K562 (cell line): ENCODE data around the gene GCNA. TPM values are rescaled to one million over a fixed set of nuclear protein-coding genes. Genes with fewer than 3 reads are reported as not detected.

Experiments
- ATAC-seq: fragments of 200-7000 bp; cut with Tn5 transposase; 3 replicates; pipeline ENCODE4 v1.9.1; 2020; ENCODE audit warnings: moderate library complexity
- BruUV-seq: library from RNA; stranded (reverse); fragments of 400-500 nt; replicated peaks from 2 replicates; lab custom pipeline; 2021; lab: Mats Ljungman, UMichigan
- CTCF ChIA-PET: fragments of 300-600 bp; formaldehyde crosslinking; extraction: SDS; loops from one replicate; lab custom pipeline; 2021; ENCODE audit warnings: low intra/inter-chr PET ratio; lab: Yijun Ruan, JAX
- POLR2A ChIA-PET: fragments of 300-600, 350-650 bp; sonication (Branson Sonifier 250); formaldehyde crosslinking; extraction: SDS; loops from one replicate; lab custom pipeline; 2021; ENCODE audit warnings: antibody characterized with exemption, inconsistent platforms; lab: Yijun Ruan, JAX
- DNase-seq, 4 experiments: peaks; one replicate each; pipeline versions ENCODE4 v3.0.0 to v3.0.0-alpha.2; 2011 to 2018; ENCODE audit warnings: low spot score in 3 of 4, mixed read lengths in 3 of 4; ENCODE audit errors: extremely low read depth in 1 of 4
- FAIRE-seq: peaks from 2 replicates; lab custom pipeline; 2011; peaks lifted over from hg19 to GRCh38; lab: Jason Lieb, UNC
- H2AFZ ChIP-seq: 2 replicates; pipeline ENCODE4 v1.6.0; 2011; ENCODE audit warnings: low read depth, low read length, control low read depth, inconsistent platforms
- H3K27ac ChIP-seq: fragments of 200-600 bp; 3 replicates; pipeline ENCODE4 v1.8.0; 2011; ENCODE audit warnings: low read depth, mild to moderate bottlenecking, control low read depth, inconsistent platforms, low read length, moderate library complexity, mixed read lengths; ENCODE audit errors: extremely low read depth
- H3K27me3 ChIP-seq, 2 experiments: fragments of 300-600 bp in 1 of 2; 2 replicates in 1 of 2; 3 replicates in 1 of 2; pipeline versions ENCODE4 v1.6.0 to v1.8.0; 2011; ENCODE audit warnings: inconsistent platforms in 2 of 2, low read length in 2 of 2, mild to moderate bottlenecking in 1 of 2, mixed read lengths in 1 of 2, moderate library complexity in 1 of 2; ENCODE audit not compliant: control insufficient read depth in 2 of 2, insufficient read depth in 2 of 2
- H3K36me3 ChIP-seq: fragments of 300-600 bp; 3 replicates; pipeline ENCODE4 v1.8.0; 2011; ENCODE audit warnings: mild to moderate bottlenecking, low read length, inconsistent platforms; ENCODE audit not compliant: control insufficient read depth, insufficient read depth
- H3K4me1 ChIP-seq, 2 experiments: fragments of 200-600 bp in 1 of 2; replicated peaks in 1 of 2; 2 replicates in 1 of 2; 3 replicates in 1 of 2; pipeline versions ENCODE4 v1.5.1 to v1.8.0; 2011; ENCODE audit warnings: inconsistent platforms in 2 of 2, low read length in 2 of 2, mild to moderate bottlenecking in 1 of 2, mixed read lengths in 1 of 2, moderate library complexity in 1 of 2; ENCODE audit not compliant: control insufficient read depth in 2 of 2, insufficient read depth in 2 of 2
- H3K4me2 ChIP-seq: 2 replicates; pipeline ENCODE4 v1.6.1; 2011; ENCODE audit warnings: low read length, control low read depth, inconsistent platforms, mixed read lengths; ENCODE audit not compliant: insufficient read depth
- H3K4me3 ChIP-seq: fragments of 200-600 bp; sonication (generic), shearing (Covaris generic); 2 replicates; pipeline ENCODE4 v1.5.1; 2016; ENCODE audit warnings: control low read depth, inconsistent platforms
- H3K79me2 ChIP-seq: fragments of 200-600 bp; 3 replicates; pipeline ENCODE4 v1.8.0; 2011; ENCODE audit warnings: low read length, inconsistent platforms; ENCODE audit not compliant: control insufficient read depth, insufficient read depth
- H3K9ac ChIP-seq, 2 experiments: 2 replicates each; pipeline versions ENCODE4 v1.6.0 to v1.6.1; 2011; ENCODE audit warnings: low read depth in 2 of 2, low read length in 2 of 2, control low read depth in 1 of 2, inconsistent platforms in 1 of 2, mild to moderate bottlenecking in 1 of 2, mixed read lengths in 1 of 2; ENCODE audit not compliant: insufficient read depth in 1 of 2
- H3K9me1 ChIP-seq: one replicate; pipeline ENCODE4 v1.6.0; 2011; ENCODE audit warnings: inconsistent platforms, mild to moderate bottlenecking, low read length, moderate library complexity; ENCODE audit not compliant: control insufficient read depth, insufficient read depth
- H3K9me3 ChIP-seq: replicated peaks from 2 replicates; pipeline ENCODE4 v1.5.1; 2011; ENCODE audit warnings: low read depth, low read length, inconsistent platforms; ENCODE audit not compliant: control insufficient read depth, insufficient read depth
- H4K20me1 ChIP-seq: replicated peaks from 2 replicates; pipeline ENCODE4 v1.6.1; 2011; ENCODE audit warnings: low read length, inconsistent platforms, mixed read lengths; ENCODE audit not compliant: control insufficient read depth, insufficient read depth
- EWSR1 ChIP-seq: fragments of 450-650 bp; IDR thresholded peaks from 2 replicates; pipeline ENCODE4 v1.6.1; 2018; ENCODE audit warnings: borderline replicate concordance, mild to moderate bottlenecking, low read depth, moderate library complexity; ENCODE audit not compliant: partially characterized antibody
- MIER1 ChIP-seq: fragments of 450-650 bp; IDR thresholded peaks from 2 replicates; pipeline ENCODE4 v1.6.1; 2016; ENCODE audit warnings: antibody characterized with exemption, mild to moderate bottlenecking, low read depth
- POLR2A ChIP-seq: fragments of 450-650 bp; conservative IDR thresholded peaks from 2 replicates; pipeline ENCODE4 v1.6.1; 2016
- RFX1 ChIP-seq: fragments of 450-650 bp; IDR thresholded peaks from 2 replicates; pipeline ENCODE4 v1.6.1; 2016; ENCODE audit warnings: mild to moderate bottlenecking, moderate library complexity
- RFX7 ChIP-seq: fragments of 250-450 bp; sonication (Bioruptor Pico); IDR thresholded peaks from 2 replicates; pipeline ENCODE4 v1.5.1; 2021; ENCODE audit warnings: mild to moderate bottlenecking
- TAF1 ChIP-seq: IDR thresholded peaks from 2 replicates; pipeline ENCODE4 v1.6.1; 2011; ENCODE audit warnings: mild to moderate bottlenecking, low read length, moderate library complexity; ENCODE audit not compliant: insufficient read depth, control insufficient read depth, severe bottlenecking; ENCODE audit errors: extremely low read depth
- ZNF280A ChIP-seq: fragments of 450-650 bp; IDR thresholded peaks from 2 replicates; pipeline ENCODE4 v1.6.1; 2018; ENCODE audit warnings: mild to moderate bottlenecking, low read depth; ENCODE audit not compliant: partially characterized antibody
- ZNF431 ChIP-seq: sonication (generic); formaldehyde crosslinking; IDR thresholded peaks from 2 replicates; pipeline ENCODE4 v1.8.0; 2022; ENCODE audit warnings: mild to moderate bottlenecking, missing genetic modification reagents
- ZNF699 ChIP-seq: fragments of 250-450 bp; sonication (Bioruptor Pico); IDR thresholded peaks from 2 replicates; pipeline ENCODE4 v1.8.0; 2021; ENCODE audit warnings: mild to moderate bottlenecking, moderate library complexity; ENCODE audit not compliant: insufficient replicate concordance
- WGBS: fragments of 100-300 bp; shearing (Covaris generic); methylation state at CpG from one replicate; pipeline ENCODE4 v1.1.6; 2016; ENCODE audit warnings: low coverage, mixed read lengths; ENCODE audit not compliant: insufficient coverage; ENCODE audit errors: missing lambda C conversion rate; 5-methylcytosine and 5-hydroxymethylcytosine counted together
- in situ Hi-C: fragments of 300-500 bp; cut with MboI; formaldehyde crosslinking; loops from 4 replicates; pipeline ENCODE4 v1.15.0; 2018; ENCODE audit warnings: inconsistent platforms, mixed read lengths
- intact Hi-C: fragments of 100-400 bp; cut with micrococcal nuclease; formaldehyde crosslinking; loops from 2 replicates; pipeline ENCODE4 v1.14.2; 2022
- polyA plus RNA-seq, 8 experiments: library from polyadenylated mRNA; depleted of rRNA in 4 of 8; stranded (reverse) in 5 of 8; unstranded in 3 of 8; fragments of >200 nt; fragmentation: Nextera tagmentation in 2 of 8; fragmentation: Illumina TruSeq in 1 of 8; extraction: Ambion mirVana in 2 of 8; extraction: Trizol in 1 of 8; gene quantifications; 2 replicates each; pipeline versions ENCODE4 v1.2.1 to v1.2.3, GENCODE V29; 2011 to 2014; ENCODE audit warnings: inconsistent platforms in 1 of 8, missing spikeins in 1 of 8
- total RNA-seq, 7 experiments: library from RNA; depleted of rRNA in 6 of 7; stranded (reverse); fragments of >200 nt in 6 of 7; fragmentation: Illumina TruSeq in 2 of 7; extraction: Trizol in 2 of 7; gene quantifications; 2 replicates each; pipeline versions ENCODE4 v1.2.1 to v1.2.3, GENCODE V29; 2011 to 2021; ENCODE audit warnings: low replicate concordance in 1 of 7

GCNA gene
- total and polyA plus RNA-seq, 9 of the 15 experiments (the other 6 are each of a cell fraction or from before 2014, with no cell fraction given): 0.27 to 1.5 (median 0.86) TPM

- no peak overlapping the region for H3K4me2 ChIP-seq
- H3K27me3 ChIP-seq: no peaks in the 10 kb centered on the region
- FAIRE-seq (no peak), ATAC-seq (no peak), DNase-seq (no peak)
- H4K20me1 ChIP-seq: peaks cover 38% of the 10 kb centered on the region; the same call in 1 of the 2 replicates
- 100% methylated on average over 2 of the region's 2 CpGs for WGBS
- peaks cover 3 to 23% of the 10 kb centered on the region in 2 experiments; a peak in 3 of 5 replicates for H3K4me1 ChIP-seq
- BruUV-seq: no TSS peak
- H3K27ac ChIP-seq: no peak overlapping the region
- in situ Hi-C loops (no loop called here), intact Hi-C loops (no loop called here)
- H3K79me2 ChIP-seq: peaks cover 98% of the 10 kb centered on the region
- CTCF ChIA-PET: no interaction called here
- peaks cover 3% of the 10 kb centered on the region for H3K9me1 ChIP-seq
- H3K9ac ChIP-seq: no peak overlapping the region
- no peak overlapping the region for H2AFZ ChIP-seq
- peaks cover 96% of the 10 kb centered on the region for H3K36me3 ChIP-seq
- POLR2A ChIA-PET: interaction anchor here (1.7 to 4.9 kb wide), 2 partner anchors 9 to 10 kb away, joined by 6 to 52 read pairs; partner anchors contain the start of gene OGT
- TF ChIP-seq ZNF431 (no peak), POLR2A (no peak), ZNF699 (no peak), ZNF280A (no peak), TAF1 (no peak), EWSR1 (no peak), MIER1 (no peak), RFX1 (no peak), RFX7 (CRISPR knock-in tag) (no peak)
- no peaks in the 10 kb centered on the region for H3K9me3 ChIP-seq
- no peak overlapping the region for H3K4me3 ChIP-seq
Measured at GRCh38 chrX:71543316-71543715, 34.9 kb upstream of the GCNA start.
